Measurements from ENCODE around the gene NUBPL.

NUBPL gene

GRCh38 chr14:31561155-31561846, at the start of gene NUBPL:
TSS of gene NUBPL (plus strand) at chr14:31561404. CDS start at chr14:31561440, 36 bp downstream.
- TF ChIP-seq ZNF274 (IDR thresholded peaks at IDR 0.05; ENCODE audit: low read depth, low read length): no peak
- peak within 1 kb of the TSS; percentile 94 for H3K4me3 ChIP-seq (ENCODE audit: low read length)

- no peak overlapping the region for H3K4me3 ChIP-seq (ENCODE audit: low read length)
- TF ChIP-seq ZNF274 (IDR thresholded peaks at IDR 0.05; ENCODE audit: low read depth, low read length): no peak
These were observed 34.1 kb upstream of the NUBPL start for GRCh38 chr14:31527087-31527486.

- no peak overlapping the region for H3K4me3 ChIP-seq (ENCODE audit: low read length)
- TF ChIP-seq ZNF274 (IDR thresholded peaks at IDR 0.05; ENCODE audit: low read depth, low read length): no peak
These were observed 33.7 kb upstream of the NUBPL start for GRCh38 chr14:31527546-31527945.

- H3K4me3 ChIP-seq (ENCODE audit: low read length): no peak overlapping the region
- TF ChIP-seq ZNF274 (IDR thresholded peaks at IDR 0.05; ENCODE audit: low read depth, low read length): no peak
These were observed 32.2 kb upstream of the NUBPL start for GRCh38 chr14:31529053-31529452.

GRCh38 chr14:31530136-31530535, 31.1 kb upstream of the NUBPL start:
- H3K4me3 ChIP-seq (ENCODE audit: low read length): no peak overlapping the region
- no peak for TF ChIP-seq ZNF274 (IDR thresholded peaks at IDR 0.05; ENCODE audit: low read depth, low read length)

GRCh38 chr14:31536201-31536960, 24.8 kb upstream of the NUBPL start:
- no peak overlapping the region for H3K4me3 ChIP-seq (ENCODE audit: low read length)

GRCh38 chr14:31541702-31542101, 19.5 kb upstream of the NUBPL start:
- no peak for TF ChIP-seq ZNF274 (IDR thresholded peaks at IDR 0.05; ENCODE audit: low read depth, low read length)
- H3K4me3 ChIP-seq (ENCODE audit: low read length): no peak overlapping the region

More at GRCh38 chr14:31536201-31536960, 24.8 kb upstream of the NUBPL start:
- no peak for TF ChIP-seq ZNF274 (IDR thresholded peaks at IDR 0.05; ENCODE audit: low read depth, low read length)

- TF ChIP-seq ZNF274 (IDR thresholded peaks at IDR 0.05; ENCODE audit: low read depth, low read length): no peak
- H3K4me3 ChIP-seq (ENCODE audit: low read length): no peak overlapping the region
These were observed 17.0 kb upstream of the NUBPL start for GRCh38 chr14:31543969-31544799.

- no peak for TF ChIP-seq ZNF274 (IDR thresholded peaks at IDR 0.05; ENCODE audit: low read depth, low read length)
- no peak overlapping the region for H3K4me3 ChIP-seq (ENCODE audit: low read length)
These were observed 16.4 kb upstream of the NUBPL start for GRCh38 chr14:31544816-31545215.

GRCh38 chr14:31545328-31545727, 15.9 kb upstream of the NUBPL start:
- no peak overlapping the region for H3K4me3 ChIP-seq (ENCODE audit: low read length)

GRCh38 chr14:31549817-31550216, 11.4 kb upstream of the NUBPL start:
- TF ChIP-seq ZNF274 (IDR thresholded peaks at IDR 0.05; ENCODE audit: low read depth, low read length): no peak
- no peak overlapping the region for H3K4me3 ChIP-seq (ENCODE audit: low read length)

More at GRCh38 chr14:31545328-31545727, 15.9 kb upstream of the NUBPL start:
- TF ChIP-seq ZNF274 (IDR thresholded peaks at IDR 0.05; ENCODE audit: low read depth, low read length): no peak

- H3K4me3 ChIP-seq (ENCODE audit: low read length): no peak overlapping the region
- no peak for TF ChIP-seq ZNF274 (IDR thresholded peaks at IDR 0.05; ENCODE audit: low read depth, low read length)
These were observed 10.6 kb upstream of the NUBPL start for GRCh38 chr14:31550589-31550988.

GRCh38 chr14:31556191-31556590, 5.0 kb upstream of the NUBPL start:
- TF ChIP-seq ZNF274 (IDR thresholded peaks at IDR 0.05; ENCODE audit: low read depth, low read length): no peak

GRCh38 chr14:31559939-31560338, 1.3 kb upstream of the NUBPL start:
- no peak for TF ChIP-seq ZNF274 (IDR thresholded peaks at IDR 0.05; ENCODE audit: low read depth, low read length)
- no peak overlapping the region for H3K4me3 ChIP-seq (ENCODE audit: low read length)

More at GRCh38 chr14:31556191-31556590, 5.0 kb upstream of the NUBPL start:
- H3K4me3 ChIP-seq (ENCODE audit: low read length): no peak overlapping the region

Measured in GM08714 (cell line).